ENCODE measurements around the gene SUB1.

DNA sequence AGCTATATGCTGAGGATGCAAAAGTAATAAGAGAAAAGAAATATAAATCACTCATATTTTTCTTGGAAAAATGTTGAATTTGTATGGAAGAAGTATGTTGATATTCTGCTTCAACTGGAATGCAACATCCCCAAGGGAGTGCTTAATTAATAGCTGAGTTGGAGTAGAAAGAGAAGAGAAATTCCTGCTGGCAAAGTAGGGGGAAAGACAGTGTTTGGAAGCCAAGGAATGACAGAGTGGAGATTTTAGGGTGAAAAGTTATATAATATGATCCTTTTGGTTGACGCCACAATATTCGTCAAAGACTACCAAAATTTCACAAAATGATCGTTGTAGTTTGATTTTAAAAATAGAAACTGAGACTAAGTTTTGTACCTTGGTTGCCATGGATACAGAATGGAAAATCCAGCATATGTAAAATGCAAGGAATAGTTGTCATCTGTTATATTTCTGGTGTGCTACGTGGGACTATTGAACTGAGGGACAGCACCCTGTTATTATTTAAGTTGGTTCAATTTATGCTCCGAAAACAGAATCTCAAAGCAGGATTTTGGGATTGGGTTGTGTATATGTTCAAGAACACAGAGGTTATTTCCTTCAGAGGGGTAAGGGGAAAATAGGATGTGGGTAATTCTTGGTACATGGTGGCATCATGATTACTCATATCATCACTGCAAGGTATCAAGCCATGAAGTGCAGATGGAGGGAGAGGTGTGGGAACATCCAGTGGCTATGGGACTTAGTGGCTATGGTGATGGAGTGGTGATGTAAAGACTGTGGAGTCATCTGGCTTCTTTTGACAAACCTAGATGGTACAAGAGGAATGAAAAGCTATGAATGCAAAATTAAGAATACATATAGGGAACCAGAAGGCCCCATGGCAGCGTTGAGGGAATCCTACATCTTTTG lies 61.0 kb downstream of the SUB1 start:
- TF ChIP-seq CTCF (IDR thresholded peaks at IDR 0.05; ENCODE audit: poor library complexity, severe bottlenecking) (no peak), EZH2 (IDR thresholded peaks at IDR 0.05; ENCODE audit: borderline replicate concordance, insufficient read depth, low read length, poor library complexity, severe bottlenecking) (no peak), REST (IDR thresholded peaks at IDR 0.05; ENCODE audit: borderline replicate concordance) (no peak), MXI1 (conservative IDR thresholded peaks at IDR 0.05; ENCODE audit: poor library complexity, severe bottlenecking) (no peak)
